Gastroesophageal sphincter (tissue), 3 donors: Measurements from ENCODE around the gene SDK2.

Experiments
- CTCF ChIP-seq, 4 experiments: fragments of 200-600 bp in 2 of 4; fragments of 450-650 bp in 2 of 4; sonication (generic) in 1 of 4; IDR thresholded peaks; one replicate each; pipeline ENCODE4 v1.5.1; 2017 to 2019; ENCODE audit warnings: antibody characterized with exemption in 4 of 4, mild to moderate bottlenecking in 2 of 4, moderate library complexity in 2 of 4
- POLR2AphosphoS5 ChIP-seq: sonication (generic); formaldehyde crosslinking; IDR thresholded peaks from one replicate; pipeline ENCODE4 v1.6.1; 2017; ENCODE audit warnings: antibody characterized with exemption

- TF ChIP-seq POLR2AphosphoS5 (no peak), CTCF (IDR thresholded peaks at IDR 0.05) (no peak)
Measured at GRCh38 chr17:73550556-73550955, 93.7 kb downstream of the SDK2 start.
